COR-L47 (cell line): ENCODE data around the gene MERTK.
"Not testable (repeated sequence)": the region's sequence is repeated elsewhere in the genome, so short reads cannot be mapped to it uniquely, and the experiment has no call there.

Experiments used
- DNase-seq: peaks from one replicate; lab custom pipeline; 2025; lab: John Stamatoyannopoulos, UW

MERTK gene

GRCh38 chr2:111910609-111911277 is 12.3 kb downstream of the MERTK start:
- DNase-seq, result no peak

GRCh38 chr2:111911295-111911977 is 13.0 kb downstream of the MERTK start:
- DNase-seq, result not testable (repeated sequence)

GRCh38 chr2:111912547-111912946 is 14.1 kb downstream of the MERTK start:
- no peak for DNase-seq

GRCh38 chr2:111917106-111917505 is 18.7 kb downstream of the MERTK start:
- no peak for DNase-seq

- DNase-seq, result no peak
These were observed 20.0 kb downstream of the MERTK start for GRCh38 chr2:111918383-111918806.

GRCh38 chr2:111919365-111919764 is 21.0 kb downstream of the MERTK start:
- DNase-seq, result no peak

GRCh38 chr2:111919794-111920608 is 21.6 kb downstream of the MERTK start:
- no peak for DNase-seq

- DNase-seq, result no peak
These were observed 24.9 kb downstream of the MERTK start for GRCh38 chr2:111923276-111923804.

- no peak for DNase-seq
These were observed 26.3 kb downstream of the MERTK start for GRCh38 chr2:111924617-111925107.

- DNase-seq, result no peak
These were observed 29.3 kb downstream of the MERTK start for GRCh38 chr2:111927723-111928122.

- no peak for DNase-seq
These were observed 32.0 kb downstream of the MERTK start for GRCh38 chr2:111930409-111930808.

GRCh38 chr2:111930875-111931274 is 32.5 kb downstream of the MERTK start:
- DNase-seq, result no peak

GRCh38 chr2:111932841-111933291 is 34.5 kb downstream of the MERTK start:
- no peak for DNase-seq

GRCh38 chr2:111933900-111934299 is 35.5 kb downstream of the MERTK start:
- DNase-seq, result not testable (repeated sequence)

- DNase-seq, result no peak
These were observed 38.5 kb downstream of the MERTK start for GRCh38 chr2:111936881-111937280.

- DNase-seq, result no peak
These were observed 40.0 kb downstream of the MERTK start for GRCh38 chr2:111938392-111938791.

- no peak for DNase-seq
These were observed 42.2 kb downstream of the MERTK start for GRCh38 chr2:111940333-111941196.

- no peak for DNase-seq
These were observed 43.1 kb downstream of the MERTK start for GRCh38 chr2:111941531-111941930.

- no peak for DNase-seq
These were observed 46.3 kb downstream of the MERTK start for GRCh38 chr2:111944531-111945210.

GRCh38 chr2:111945444-111946293 is 47.3 kb downstream of the MERTK start:
- no peak for DNase-seq
